ENCODE results near the gene NR1H2. TPM values are rescaled to one million over a fixed set of nuclear protein-coding genes. Genes with fewer than 3 reads are reported as not detected.

The NR1H2 gene
- total RNA-seq, 1 experiment from 2014 or later, result 38.3 TPM

DNA sequence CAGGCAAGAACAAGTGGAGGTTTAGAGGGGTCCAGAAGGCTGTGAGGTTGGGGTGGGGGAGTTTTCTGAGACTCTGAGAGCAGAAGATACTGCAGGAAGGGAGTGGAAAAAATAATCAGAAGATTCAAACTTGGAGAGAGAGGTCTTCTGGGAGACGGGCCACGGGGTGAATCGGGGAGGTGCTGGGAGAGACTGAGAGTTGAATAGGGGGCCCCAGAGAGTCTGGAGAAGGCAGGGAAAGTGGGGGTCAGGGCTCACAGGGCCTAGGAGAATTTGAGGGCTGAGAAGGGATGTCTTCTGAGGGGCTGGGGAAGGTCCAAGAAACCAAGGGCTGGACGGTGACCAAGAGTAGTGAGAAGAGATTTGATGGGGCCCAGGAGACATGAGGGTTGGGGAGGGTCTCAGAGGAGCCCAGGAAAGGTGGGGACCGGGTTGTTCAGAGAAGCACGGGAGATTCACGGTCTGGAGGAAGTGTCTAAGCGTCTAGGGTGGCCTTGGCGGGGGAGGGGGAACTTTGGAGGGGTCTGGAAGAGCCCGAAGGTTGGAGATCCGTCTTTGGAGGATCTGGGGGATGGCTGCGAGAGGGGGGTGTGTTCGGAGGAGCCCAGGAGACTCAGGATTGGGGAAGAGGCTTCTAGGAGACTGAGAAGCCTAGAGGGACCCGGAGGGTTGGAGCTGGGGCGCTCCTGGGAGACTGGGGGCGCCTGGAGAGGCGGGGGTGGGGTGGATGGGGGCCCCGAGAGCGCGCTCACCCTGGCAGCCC, 48.6 kb upstream of the NR1H2 start:
- POLR2A ChIA-PET, result no interaction called here

GRCh38 chr19:50328224-50328872, 47.9 kb upstream of the NR1H2 start:
- Mint-ChIP-seq H3K27ac (ENCODE audit: unreplicated experiment) (no peak overlapping the region), H3K9me3 (ENCODE audit: unreplicated experiment) (peaks cover 16% of the 10 kb centered on the region), H3K4me3 (ENCODE audit: unreplicated experiment) (peak overlapping the region; percentile 74), H3K36me3 (ENCODE audit: insufficient read depth, unreplicated experiment) (peaks cover 68% of the 10 kb centered on the region), H3K4me1 (ENCODE audit: low read depth, unreplicated experiment) (peaks cover 44% of the 10 kb centered on the region), H3K27me3 (ENCODE audit: insufficient read depth, unreplicated experiment) (peaks cover 10% of the 10 kb centered on the region)
- ChIA-PET CTCF (interaction anchor here (0.5 to 2.1 kb wide), 21 partner anchors 12 to 1994 kb away, joined by 3 to 23 read pairs (median 5); partner anchors contain the start of gene MYH14), POLR2A (interaction anchor here (0.6 to 1.4 kb wide), 11 partner anchors 10 to 688 kb away, joined by 3 to 13 read pairs (median 4); partner anchors contain the start of genes AKT1S1, AP2A1, NUP62 and RRAS)
- H3K27me3 ChIP-seq (replicated peaks; ENCODE audit: control insufficient read depth, insufficient read depth, low read length), result no peaks in the 10 kb centered on the region
- peaks cover 35% of the 10 kb centered on the region for H3K4me1 ChIP-seq
- TF ChIP-seq, protein P1, sequence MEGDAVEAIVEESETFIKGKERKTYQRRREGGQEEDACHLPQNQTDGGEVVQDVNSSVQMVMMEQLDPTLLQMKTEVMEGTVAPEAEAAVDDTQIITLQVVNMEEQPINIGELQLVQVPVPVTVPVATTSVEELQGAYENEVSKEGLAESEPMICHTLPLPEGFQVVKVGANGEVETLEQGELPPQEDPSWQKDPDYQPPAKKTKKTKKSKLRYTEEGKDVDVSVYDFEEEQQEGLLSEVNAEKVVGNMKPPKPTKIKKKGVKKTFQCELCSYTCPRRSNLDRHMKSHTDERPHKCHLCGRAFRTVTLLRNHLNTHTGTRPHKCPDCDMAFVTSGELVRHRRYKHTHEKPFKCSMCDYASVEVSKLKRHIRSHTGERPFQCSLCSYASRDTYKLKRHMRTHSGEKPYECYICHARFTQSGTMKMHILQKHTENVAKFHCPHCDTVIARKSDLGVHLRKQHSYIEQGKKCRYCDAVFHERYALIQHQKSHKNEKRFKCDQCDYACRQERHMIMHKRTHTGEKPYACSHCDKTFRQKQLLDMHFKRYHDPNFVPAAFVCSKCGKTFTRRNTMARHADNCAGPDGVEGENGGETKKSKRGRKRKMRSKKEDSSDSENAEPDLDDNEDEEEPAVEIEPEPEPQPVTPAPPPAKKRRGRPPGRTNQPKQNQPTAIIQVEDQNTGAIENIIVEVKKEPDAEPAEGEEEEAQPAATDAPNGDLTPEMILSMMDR (IDR thresholded peaks at IDR 0.05; ENCODE audit: insufficient read depth in 1 of 2, low read depth in 1 of 2, low read length in 1 of 2, severe bottlenecking in 1 of 2, unreplicated experiment in 1 of 2), result peak in 1 of 2 experiments; percentile 7
- peak in 1 of 2 experiments; percentile 68 for DNase-seq
- H3K9me3 ChIP-seq, result no peaks in the 10 kb centered on the region
- peak overlapping the region; percentile 68 for H3K4me3 ChIP-seq (ENCODE audit: low read depth, low read length)
- BruUV-seq (replicated peaks), result no TSS peak
- H3K36me3 ChIP-seq (ENCODE audit: control insufficient read depth, insufficient read depth, low read length), result no peaks in the 10 kb centered on the region
- intact Hi-C loops (cut with micrococcal nuclease; ENCODE audit: unreplicated experiment), result no loop called here

More for the DNA sequence above, 48.6 kb upstream of the NR1H2 start:
- TF ChIP-seq, protein P1 (IDR thresholded peaks at IDR 0.05; ENCODE audit: insufficient read depth in 1 of 2, low read depth in 1 of 2, low read length in 1 of 2, severe bottlenecking in 1 of 2, unreplicated experiment in 1 of 2), result no peak
- intact Hi-C loops (cut with micrococcal nuclease; ENCODE audit: unreplicated experiment), result no loop called here
- peaks cover 35% of the 10 kb centered on the region for H3K4me1 ChIP-seq
- no peaks in the 10 kb centered on the region for H3K27me3 ChIP-seq (replicated peaks; ENCODE audit: control insufficient read depth, insufficient read depth, low read length)
- peaks cover 16% of the 10 kb centered on the region for H3K9me3 Mint-ChIP-seq (ENCODE audit: unreplicated experiment)
- peak overlapping the region; percentile 25 for H3K4me3 ChIP-seq (ENCODE audit: low read depth, low read length)
- H3K27ac Mint-ChIP-seq (ENCODE audit: unreplicated experiment), result peak overlapping the region; percentile 70
- BruUV-seq (replicated peaks), result no TSS peak
- no peaks in the 10 kb centered on the region for H3K9me3 ChIP-seq
- peaks cover 65% of the 10 kb centered on the region for H3K36me3 Mint-ChIP-seq (ENCODE audit: insufficient read depth, unreplicated experiment)
- CTCF ChIA-PET, result interaction anchor here (1.0 to 2.1 kb wide), 3 partner anchors 12 to 180 kb away, joined by 3 to 23 read pairs (median 11); no protein-coding TSS in a partner anchor
- peak overlapping the region; percentile 74 for H3K4me3 Mint-ChIP-seq (ENCODE audit: unreplicated experiment)
- H3K27me3 Mint-ChIP-seq (ENCODE audit: insufficient read depth, unreplicated experiment), result peaks cover 10% of the 10 kb centered on the region
- no peak for DNase-seq
- no peaks in the 10 kb centered on the region for H3K36me3 ChIP-seq (ENCODE audit: control insufficient read depth, insufficient read depth, low read length)
- peaks cover 44% of the 10 kb centered on the region for H3K4me1 Mint-ChIP-seq (ENCODE audit: low read depth, unreplicated experiment)

GRCh38 chr19:50328873-50329145, 47.4 kb upstream of the NR1H2 start:
- BruUV-seq (replicated peaks), result no TSS peak
- DNase-seq, result no peak
- peaks cover 44% of the 10 kb centered on the region for H3K4me1 Mint-ChIP-seq (ENCODE audit: low read depth, unreplicated experiment)
- peaks cover 10% of the 10 kb centered on the region for H3K27me3 Mint-ChIP-seq (ENCODE audit: insufficient read depth, unreplicated experiment)
- peak overlapping the region; percentile 99 for H3K4me3 Mint-ChIP-seq (ENCODE audit: unreplicated experiment)
- H3K36me3 Mint-ChIP-seq (ENCODE audit: insufficient read depth, unreplicated experiment), result peaks cover 72% of the 10 kb centered on the region
- TF ChIP-seq, protein P1 (IDR thresholded peaks at IDR 0.05; ENCODE audit: insufficient read depth in 1 of 2, low read depth in 1 of 2, low read length in 1 of 2, severe bottlenecking in 1 of 2, unreplicated experiment in 1 of 2), result peak in 1 of 2 experiments; percentile 11
- peak overlapping the region; percentile 100 for H3K27ac Mint-ChIP-seq (ENCODE audit: unreplicated experiment)
- intact Hi-C loops (cut with micrococcal nuclease; ENCODE audit: unreplicated experiment), result no loop called here
- POLR2A ChIA-PET, result interaction anchor here (0.6 to 1.4 kb wide), 14 partner anchors 10 to 689 kb away, joined by 3 to 13 read pairs (median 4); partner anchors contain the start of genes AKT1S1, AP2A1, JOSD2 and NUP62
- H3K4me1 ChIP-seq, result peaks cover 35% of the 10 kb centered on the region
- no peaks in the 10 kb centered on the region for H3K27me3 ChIP-seq (replicated peaks; ENCODE audit: control insufficient read depth, insufficient read depth, low read length)
- H3K9me3 Mint-ChIP-seq (ENCODE audit: unreplicated experiment), result peaks cover 16% of the 10 kb centered on the region
- CTCF ChIA-PET, result interaction anchor here (0.5 to 2.1 kb wide), 25 partner anchors 13 to 1995 kb away, joined by 3 to 23 read pairs (median 4); partner anchors contain the start of gene MYH14
- H3K4me3 ChIP-seq (ENCODE audit: low read depth, low read length), result peak overlapping the region; percentile 68
- H3K36me3 ChIP-seq (ENCODE audit: control insufficient read depth, insufficient read depth, low read length), result no peaks in the 10 kb centered on the region
- no peaks in the 10 kb centered on the region for H3K9me3 ChIP-seq

Data from Caco-2 (cell line).